Neural cell (in vitro differentiated cells): Measurements from ENCODE around the gene SLFN12. TPM values are rescaled to one million over a fixed set of nuclear protein-coding genes. Genes with fewer than 3 reads are reported as not detected.

Source experiments
- H2AFZ ChIP-seq: fragments of 200-600, 300-800 bp; sonication (generic), shearing (Covaris generic); 2 replicates; pipeline ENCODE4 v1.6.0; 2014; ENCODE audit warnings: low read depth, mild to moderate bottlenecking, antibody characterized with exemption, low read length, moderate library complexity
- H3F3A ChIP-seq: fragments of 200-600 bp; shearing (Covaris generic); 2 replicates; pipeline ENCODE4 v1.6.1; 2016; ENCODE audit warnings: mild to moderate bottlenecking, moderate library complexity, mixed read lengths, antibody characterized with exemption, low read length; ENCODE audit not compliant: insufficient read depth, poor library complexity, severe bottlenecking
- H3K27ac ChIP-seq: fragments of 200-600, 300-800 bp; sonication (generic), shearing (Covaris generic); 2 replicates; pipeline ENCODE4 v1.5.1; 2014; ENCODE audit warnings: mild to moderate bottlenecking, low read length, moderate library complexity
- H3K27me3 ChIP-seq: fragments of 300-800, 200-600 bp; sonication (generic), shearing (Covaris generic); 2 replicates; pipeline ENCODE4 v1.6.0; 2014; ENCODE audit warnings: mild to moderate bottlenecking, low read depth, low read length, moderate library complexity; ENCODE audit not compliant: insufficient read depth
- H3K36me3 ChIP-seq: fragments of 300-800, 200-600 bp; sonication (generic), shearing (Covaris generic); 2 replicates; pipeline ENCODE4 v1.5.1; 2014; ENCODE audit warnings: mild to moderate bottlenecking, antibody characterized with exemption, low read length, moderate library complexity; ENCODE audit not compliant: insufficient read depth
- H3K4me2 ChIP-seq: fragments of 300-800, 200-600 bp; sonication (generic), shearing (Covaris generic); 2 replicates; pipeline ENCODE4 v1.6.0; 2014; ENCODE audit warnings: mild to moderate bottlenecking, low read length
- H3K4me3 ChIP-seq: fragments of 300-800, 200-600 bp; sonication (generic), shearing (Covaris generic); 2 replicates; pipeline ENCODE4 v1.5.1; 2014; ENCODE audit warnings: mild to moderate bottlenecking, low read length, moderate library complexity
- H3K79me2 ChIP-seq: fragments of 200-600 bp; shearing (Covaris generic); replicated peaks from 2 replicates; pipeline ENCODE4 v1.6.0; 2014; ENCODE audit warnings: mild to moderate bottlenecking, low read length, moderate library complexity; ENCODE audit not compliant: insufficient read depth
- H3K9ac ChIP-seq: fragments of 300-800, 200-600 bp; sonication (generic), shearing (Covaris generic); 2 replicates; pipeline ENCODE4 v1.6.1; 2016; ENCODE audit warnings: mild to moderate bottlenecking, low read length, mixed read lengths
- H3K9me2 ChIP-seq: fragments of 200-600 bp; shearing (Covaris generic); 2 replicates; pipeline ENCODE4 v1.6.1; 2016; ENCODE audit warnings: mild to moderate bottlenecking, low read length, mixed read lengths; ENCODE audit not compliant: insufficient read depth
- H3K9me3 ChIP-seq: fragments of 200-600, 300-800 bp; sonication (generic), shearing (Covaris generic); 2 replicates; pipeline ENCODE4 v1.6.1; 2016; ENCODE audit warnings: mild to moderate bottlenecking, mixed run types, low read length, moderate library complexity, mixed read lengths
- H4K20me1 ChIP-seq: fragments of 200-600 bp; shearing (Covaris generic); 2 replicates; pipeline ENCODE4 v1.6.1; 2016; ENCODE audit warnings: mild to moderate bottlenecking, mixed run types; ENCODE audit not compliant: insufficient read depth
- EP300 ChIP-seq: fragments of 450-650 bp; conservative IDR thresholded peaks from 2 replicates; pipeline ENCODE4 v1.6.1; 2014; ENCODE audit warnings: antibody characterized with exemption, mild to moderate bottlenecking, moderate library complexity; ENCODE audit not compliant: poor library complexity, severe bottlenecking
- EZH2 ChIP-seq: fragments of 200-600, 300-800 bp; shearing (Covaris generic), sonication (generic); IDR thresholded peaks from 2 replicates; pipeline ENCODE4 v1.6.1; 2014; ENCODE audit warnings: antibody characterized with exemption, low read length, borderline replicate concordance, mild to moderate bottlenecking; ENCODE audit not compliant: insufficient read depth, poor library complexity, severe bottlenecking
- MXI1 ChIP-seq: fragments of 450-650 bp; conservative IDR thresholded peaks from 2 replicates; pipeline ENCODE4 v1.6.1; 2014; ENCODE audit warnings: antibody characterized with exemption, mild to moderate bottlenecking; ENCODE audit not compliant: poor library complexity, severe bottlenecking
- POLR2AphosphoS5 ChIP-seq: IDR thresholded peaks from 2 replicates; pipeline ENCODE4 v1.6.1; 2012
- RAD21 ChIP-seq: fragments of 450-650 bp; conservative IDR thresholded peaks from 2 replicates; pipeline ENCODE4 v1.6.1; 2014; ENCODE audit warnings: antibody characterized with exemption, mild to moderate bottlenecking, moderate library complexity
- SMC3 ChIP-seq: fragments of 450-650 bp; conservative IDR thresholded peaks from 2 replicates; pipeline ENCODE4 v1.6.1; 2014; ENCODE audit warnings: antibody characterized with exemption, mild to moderate bottlenecking, moderate library complexity; ENCODE audit not compliant: poor library complexity
- TAF1 ChIP-seq: IDR thresholded peaks from 2 replicates; pipeline ENCODE4 v1.6.1; 2012; ENCODE audit warnings: low read depth
- polyA plus RNA-seq: library from polyadenylated mRNA; depleted of rRNA; stranded (reverse); fragments of >200 nt; gene quantifications from 2 replicates; pipeline ENCODE4 v1.2.3, GENCODE V29; 2014
- TF ChIP-seq, protein P1 (sequence below): IDR thresholded peaks from 2 replicates; pipeline ENCODE4 v1.6.1; 2012; ENCODE audit warnings: borderline replicate concordance
- TF ChIP-seq, protein P2 (sequence below): fragments of 450-650 bp; IDR thresholded peaks from 2 replicates; pipeline ENCODE4 v1.5.1; 2014; ENCODE audit warnings: antibody characterized with exemption, mild to moderate bottlenecking, moderate library complexity; ENCODE audit not compliant: poor library complexity, severe bottlenecking

The SLFN12 gene
- polyA plus RNA-seq, 1 donor from 2014 or later: not detected

DNA sequence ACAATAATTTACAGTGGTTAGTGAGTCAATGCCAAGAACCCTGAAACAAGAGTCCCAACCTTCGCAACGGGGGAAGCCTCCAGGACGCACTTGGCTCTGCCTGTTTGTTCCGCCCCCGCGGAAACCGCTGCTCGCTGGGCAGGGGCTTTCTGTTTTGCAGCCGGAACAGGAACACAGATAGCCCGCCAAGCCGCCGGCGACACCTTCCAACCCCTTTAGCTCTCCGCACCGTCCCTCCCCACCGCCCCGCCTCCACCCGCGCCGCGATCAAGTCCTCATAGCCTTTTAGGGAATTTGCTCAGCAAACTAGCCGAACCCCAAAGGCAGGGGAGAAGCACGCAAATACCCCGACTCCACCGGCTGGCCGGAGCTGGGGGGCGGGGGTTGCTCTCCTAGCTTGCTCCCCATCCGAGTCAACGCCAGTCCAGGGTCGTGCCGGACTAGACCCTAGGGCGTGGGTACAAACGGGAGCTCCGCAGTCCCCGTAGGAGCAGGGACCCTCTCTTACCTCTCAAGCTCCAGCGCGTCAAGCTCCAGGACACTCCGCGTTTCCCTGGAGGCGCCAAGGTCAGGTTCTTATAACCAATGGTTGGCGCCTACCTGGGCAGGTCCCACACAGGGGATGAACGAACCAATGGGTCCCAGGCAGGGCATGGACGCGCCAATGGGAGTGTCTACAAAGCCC, 16.1 kb upstream of the SLFN12 start, which contains the start of gene SLFN13:
Gene SLFN13, minus strand, starts transcription at position 553 of the 685 bp plus-strand sequence. CDS start 3,086 bp downstream, outside the sequence.
- H3K9ac ChIP-seq: no peak within 1 kb of the TSS
- peak within 1 kb of the TSS; percentile 57 for H3K4me3 ChIP-seq

DNA sequence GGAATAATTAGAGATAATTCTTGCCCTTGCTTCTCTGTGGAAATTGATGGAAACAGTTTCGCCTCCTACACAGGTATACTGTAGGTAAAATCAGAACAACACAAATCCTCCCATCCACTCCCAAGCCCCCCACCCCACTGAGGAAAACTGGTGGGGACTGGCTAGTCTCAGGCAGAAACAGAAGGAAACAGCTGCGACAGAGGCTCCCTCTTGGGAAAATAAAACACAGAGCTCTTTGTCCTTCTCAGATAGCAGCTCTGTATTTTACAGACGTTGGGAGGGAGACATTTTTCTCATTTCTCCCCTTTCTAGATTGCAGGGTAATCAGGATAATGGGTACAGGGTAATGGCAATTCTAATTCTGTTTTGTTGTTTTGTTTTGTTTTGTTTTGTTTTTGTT, 15.2 kb upstream of the SLFN12 start:
- TF ChIP-seq POLR2AphosphoS5: no peak
- TF ChIP-seq, protein P1, sequence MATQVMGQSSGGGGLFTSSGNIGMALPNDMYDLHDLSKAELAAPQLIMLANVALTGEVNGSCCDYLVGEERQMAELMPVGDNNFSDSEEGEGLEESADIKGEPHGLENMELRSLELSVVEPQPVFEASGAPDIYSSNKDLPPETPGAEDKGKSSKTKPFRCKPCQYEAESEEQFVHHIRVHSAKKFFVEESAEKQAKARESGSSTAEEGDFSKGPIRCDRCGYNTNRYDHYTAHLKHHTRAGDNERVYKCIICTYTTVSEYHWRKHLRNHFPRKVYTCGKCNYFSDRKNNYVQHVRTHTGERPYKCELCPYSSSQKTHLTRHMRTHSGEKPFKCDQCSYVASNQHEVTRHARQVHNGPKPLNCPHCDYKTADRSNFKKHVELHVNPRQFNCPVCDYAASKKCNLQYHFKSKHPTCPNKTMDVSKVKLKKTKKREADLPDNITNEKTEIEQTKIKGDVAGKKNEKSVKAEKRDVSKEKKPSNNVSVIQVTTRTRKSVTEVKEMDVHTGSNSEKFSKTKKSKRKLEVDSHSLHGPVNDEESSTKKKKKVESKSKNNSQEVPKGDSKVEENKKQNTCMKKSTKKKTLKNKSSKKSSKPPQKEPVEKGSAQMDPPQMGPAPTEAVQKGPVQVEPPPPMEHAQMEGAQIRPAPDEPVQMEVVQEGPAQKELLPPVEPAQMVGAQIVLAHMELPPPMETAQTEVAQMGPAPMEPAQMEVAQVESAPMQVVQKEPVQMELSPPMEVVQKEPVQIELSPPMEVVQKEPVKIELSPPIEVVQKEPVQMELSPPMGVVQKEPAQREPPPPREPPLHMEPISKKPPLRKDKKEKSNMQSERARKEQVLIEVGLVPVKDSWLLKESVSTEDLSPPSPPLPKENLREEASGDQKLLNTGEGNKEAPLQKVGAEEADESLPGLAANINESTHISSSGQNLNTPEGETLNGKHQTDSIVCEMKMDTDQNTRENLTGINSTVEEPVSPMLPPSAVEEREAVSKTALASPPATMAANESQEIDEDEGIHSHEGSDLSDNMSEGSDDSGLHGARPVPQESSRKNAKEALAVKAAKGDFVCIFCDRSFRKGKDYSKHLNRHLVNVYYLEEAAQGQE: no peak
- TF ChIP-seq RAD21: no peak
- no peak for TF ChIP-seq EZH2
- no peak for TF ChIP-seq SMC3
- no peak for TF ChIP-seq TAF1
- TF ChIP-seq MXI1: no peak
- TF ChIP-seq, protein P2, sequence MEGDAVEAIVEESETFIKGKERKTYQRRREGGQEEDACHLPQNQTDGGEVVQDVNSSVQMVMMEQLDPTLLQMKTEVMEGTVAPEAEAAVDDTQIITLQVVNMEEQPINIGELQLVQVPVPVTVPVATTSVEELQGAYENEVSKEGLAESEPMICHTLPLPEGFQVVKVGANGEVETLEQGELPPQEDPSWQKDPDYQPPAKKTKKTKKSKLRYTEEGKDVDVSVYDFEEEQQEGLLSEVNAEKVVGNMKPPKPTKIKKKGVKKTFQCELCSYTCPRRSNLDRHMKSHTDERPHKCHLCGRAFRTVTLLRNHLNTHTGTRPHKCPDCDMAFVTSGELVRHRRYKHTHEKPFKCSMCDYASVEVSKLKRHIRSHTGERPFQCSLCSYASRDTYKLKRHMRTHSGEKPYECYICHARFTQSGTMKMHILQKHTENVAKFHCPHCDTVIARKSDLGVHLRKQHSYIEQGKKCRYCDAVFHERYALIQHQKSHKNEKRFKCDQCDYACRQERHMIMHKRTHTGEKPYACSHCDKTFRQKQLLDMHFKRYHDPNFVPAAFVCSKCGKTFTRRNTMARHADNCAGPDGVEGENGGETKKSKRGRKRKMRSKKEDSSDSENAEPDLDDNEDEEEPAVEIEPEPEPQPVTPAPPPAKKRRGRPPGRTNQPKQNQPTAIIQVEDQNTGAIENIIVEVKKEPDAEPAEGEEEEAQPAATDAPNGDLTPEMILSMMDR: no peak
- TF ChIP-seq EP300: no peak
- H3K4me3 ChIP-seq: no peak overlapping the region

More for the DNA sequence above, 16.1 kb upstream of the SLFN12 start, which contains the start of gene SLFN13:
- Histone ChIP-seq H3K9me3 (peaks cover 3% of the 10 kb centered on the region), H2AFZ (no peak within 1 kb of the TSS), H3K27me3 (peaks cover 79% of the 10 kb centered on the region), H3F3A (no peaks in the 10 kb centered on the region), H3K36me3 (no peaks in the 10 kb centered on the region), H3K9me2 (no peaks in the 10 kb centered on the region), H4K20me1 (no peaks in the 10 kb centered on the region), H3K79me2 (no peaks in the 10 kb centered on the region), H3K27ac (no peak within 1 kb of the TSS), H3K4me2 (no peak within 1 kb of the TSS)
- TF ChIP-seq SMC3: no peak
- TF ChIP-seq EZH2: peak; percentile 83
- TF ChIP-seq EP300: no peak
- TF ChIP-seq POLR2AphosphoS5: no peak
- TF ChIP-seq, protein P2: no peak

More for the DNA sequence above, 15.2 kb upstream of the SLFN12 start:
- Histone ChIP-seq H3K9me3 (peaks cover 3% of the 10 kb centered on the region), H3K27ac (no peak overlapping the region), H3K27me3 (peaks cover 73% of the 10 kb centered on the region), H3K4me2 (no peak overlapping the region), H4K20me1 (no peaks in the 10 kb centered on the region), H3K36me3 (no peaks in the 10 kb centered on the region), H3K9me2 (no peaks in the 10 kb centered on the region), H3F3A (no peaks in the 10 kb centered on the region), H3K79me2 (no peaks in the 10 kb centered on the region), H3K9ac (no peak overlapping the region), H2AFZ (no peak overlapping the region)
